ENCODE data around the gene AKAP5.

- TF ChIP-seq POLR2A (IDR thresholded peaks at IDR 0.05; ENCODE audit: low read length) (no peak), GATA1 (IDR thresholded peaks at IDR 0.05; ENCODE audit: low read depth, low read length) (no peak)
These were observed 34.8 kb downstream of the AKAP5 start for GRCh38 chr14:64500088-64500487.
